Myocyte (in vitro differentiated cells): ENCODE results near the gene SEMA3G. TPM values are rescaled to one million over a fixed set of nuclear protein-coding genes. Genes with fewer than 3 reads are reported as not detected.

ENCODE experiments used
- DNase-seq: peaks from one replicate; pipeline ENCODE4 v3.0.0-alpha.2; 2012; ENCODE audit warnings: low read depth
- total RNA-seq: library from RNA; depleted of rRNA; stranded (reverse); fragments of >200 nt; gene quantifications from 2 replicates; pipeline ENCODE4 v1.2.3, GENCODE V29; 2014

The SEMA3G gene
- total RNA-seq, 1 donor from 2014 or later = 1.9 TPM

GRCh38 chr3:52454250-52454937 is 9.5 kb upstream of the SEMA3G start:
- no peak for DNase-seq

GRCh38 chr3:52453496-52454249 is 8.8 kb upstream of the SEMA3G start, which contains the start of gene TNNC1:
TNNC1 (minus strand) TSS chr3:52454041; CDS start chr3:52454015, 26 bp downstream.
- DNase-seq = peak; percentile 89

- peak; percentile 99 for DNase-seq
Observed at GRCh38 chr3:52452570-52453221, 7.8 kb upstream of the SEMA3G start.

DNA sequence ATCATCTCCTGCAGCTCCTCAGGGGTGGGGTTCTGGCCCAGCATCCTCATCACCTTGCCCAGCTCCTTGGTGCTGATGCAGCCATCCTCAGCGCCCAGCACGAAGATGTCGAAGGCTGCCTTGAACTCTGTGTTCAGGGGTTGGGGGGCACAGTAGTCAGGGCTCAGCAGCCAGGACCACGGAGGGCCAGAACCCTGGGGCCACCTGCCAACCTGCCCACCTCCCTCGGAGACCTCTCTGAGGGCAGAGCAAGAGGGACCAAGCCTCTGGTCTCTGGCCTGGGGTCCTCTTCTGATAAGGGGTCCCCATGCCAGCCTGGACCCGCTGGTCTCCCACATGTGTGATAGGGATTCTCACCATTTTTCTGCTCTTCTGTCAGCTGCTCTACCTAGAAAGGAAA is 7.2 kb upstream of the SEMA3G start:
- DNase-seq = no peak

- no peak for DNase-seq
Observed at GRCh38 chr3:52451237-52452083, 6.6 kb upstream of the SEMA3G start.

- no peak for DNase-seq
Observed at GRCh38 chr3:52450489-52451236, 5.8 kb upstream of the SEMA3G start.

DNA sequence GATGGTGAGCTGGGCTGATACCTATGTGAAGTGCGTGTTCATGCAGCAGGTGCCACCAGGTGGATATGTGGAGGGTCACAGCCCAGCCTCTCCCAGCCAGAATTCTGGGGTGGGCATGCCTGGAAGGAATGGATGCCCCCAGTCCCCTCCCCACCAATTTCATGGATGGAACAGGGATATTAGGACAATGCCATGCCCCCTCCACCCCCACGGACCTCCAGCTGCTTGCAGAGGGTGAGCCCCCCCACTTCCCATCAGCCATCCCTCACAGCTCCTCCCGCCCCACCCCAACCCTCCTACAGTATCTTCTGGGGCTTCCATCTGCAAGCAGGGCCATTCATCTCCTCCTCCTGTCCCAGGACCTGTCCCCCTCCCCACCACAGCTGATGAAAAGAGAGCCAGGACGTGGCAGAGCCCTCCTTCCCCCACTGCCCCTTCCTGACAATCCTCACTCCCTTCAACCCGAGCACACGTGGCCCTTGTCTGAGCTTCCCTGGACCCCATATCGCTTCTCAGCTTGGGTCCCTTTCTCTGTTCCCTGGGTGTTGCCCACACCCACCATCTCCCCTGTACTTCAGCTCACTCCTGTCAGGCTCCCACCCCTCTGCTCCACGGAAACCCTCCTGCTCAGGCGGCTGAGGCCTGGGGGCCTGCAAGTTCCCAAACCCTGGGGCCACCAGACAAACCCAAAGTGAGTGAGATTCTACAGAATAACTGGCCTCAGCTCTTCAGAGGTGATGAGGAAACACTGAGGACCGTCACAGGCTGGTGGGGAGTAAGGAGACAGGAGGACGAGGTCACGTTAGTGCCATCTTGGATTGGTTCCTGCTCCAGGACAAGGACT is 2.8 kb upstream of the SEMA3G start:
- no peak for DNase-seq

DNA sequence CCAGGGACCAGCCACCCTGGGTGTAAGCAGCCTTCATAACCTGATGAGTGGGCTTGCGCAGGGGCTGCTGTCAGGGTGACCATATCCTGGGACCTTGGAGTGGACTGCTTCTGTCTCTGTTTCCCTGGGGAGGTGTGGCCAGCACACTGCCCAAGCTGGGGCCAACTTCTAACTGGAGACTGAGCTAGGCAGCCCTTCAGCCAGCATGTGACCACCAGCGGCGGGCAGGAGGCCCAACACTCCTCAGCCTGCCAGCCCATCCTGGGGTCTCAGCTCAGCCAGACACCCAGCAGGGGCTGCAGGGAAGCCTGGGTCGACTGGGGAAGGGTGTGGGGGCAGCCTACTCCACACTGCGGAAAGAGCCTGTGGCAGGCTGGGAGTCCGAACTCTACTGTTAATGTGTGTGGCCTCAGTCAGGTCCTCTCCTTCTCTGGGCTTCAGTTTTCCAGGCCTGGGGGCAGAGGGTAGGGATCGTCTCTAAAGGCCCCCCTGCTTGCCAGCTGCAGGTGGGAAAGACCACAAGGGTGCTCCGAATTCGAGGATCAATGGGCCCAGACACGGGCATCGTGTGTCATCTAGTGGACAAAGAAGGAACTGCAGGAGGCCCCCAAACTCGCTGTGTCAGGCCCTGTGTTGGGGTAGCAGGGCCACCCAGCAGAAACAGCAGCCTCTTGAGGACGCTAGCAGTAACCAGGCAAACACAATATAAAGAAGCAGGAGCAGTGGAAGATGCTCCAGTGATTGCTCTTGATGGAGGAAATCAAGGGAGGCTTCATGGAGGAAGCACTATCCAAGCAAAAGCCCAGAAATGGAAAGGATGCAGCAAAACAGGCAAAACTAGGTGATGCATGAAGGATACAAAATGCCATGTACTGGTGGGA is 2.0 kb upstream of the SEMA3G start:
- peak; percentile 78 for DNase-seq

DNA sequence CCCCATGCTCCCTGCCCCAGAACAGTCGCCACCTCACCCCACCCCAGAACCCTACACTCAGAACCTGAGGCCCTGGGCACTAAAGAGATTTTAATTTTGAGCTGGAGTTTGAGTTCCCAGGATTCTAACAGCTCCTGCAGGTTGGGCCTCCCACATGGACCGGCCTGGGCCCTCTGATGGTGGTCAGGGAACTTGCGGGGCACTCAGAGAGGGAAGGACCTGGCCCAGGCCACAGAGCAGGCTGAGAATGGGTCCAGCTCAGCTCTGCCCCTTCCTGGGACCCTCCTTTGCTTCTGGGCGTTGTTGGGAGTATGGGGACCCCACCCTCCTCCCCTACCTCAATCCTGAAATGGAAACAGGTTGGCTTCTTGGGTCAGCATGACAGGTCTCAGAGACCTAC is 1.1 kb upstream of the SEMA3G start:
- DNase-seq = no peak

DNA sequence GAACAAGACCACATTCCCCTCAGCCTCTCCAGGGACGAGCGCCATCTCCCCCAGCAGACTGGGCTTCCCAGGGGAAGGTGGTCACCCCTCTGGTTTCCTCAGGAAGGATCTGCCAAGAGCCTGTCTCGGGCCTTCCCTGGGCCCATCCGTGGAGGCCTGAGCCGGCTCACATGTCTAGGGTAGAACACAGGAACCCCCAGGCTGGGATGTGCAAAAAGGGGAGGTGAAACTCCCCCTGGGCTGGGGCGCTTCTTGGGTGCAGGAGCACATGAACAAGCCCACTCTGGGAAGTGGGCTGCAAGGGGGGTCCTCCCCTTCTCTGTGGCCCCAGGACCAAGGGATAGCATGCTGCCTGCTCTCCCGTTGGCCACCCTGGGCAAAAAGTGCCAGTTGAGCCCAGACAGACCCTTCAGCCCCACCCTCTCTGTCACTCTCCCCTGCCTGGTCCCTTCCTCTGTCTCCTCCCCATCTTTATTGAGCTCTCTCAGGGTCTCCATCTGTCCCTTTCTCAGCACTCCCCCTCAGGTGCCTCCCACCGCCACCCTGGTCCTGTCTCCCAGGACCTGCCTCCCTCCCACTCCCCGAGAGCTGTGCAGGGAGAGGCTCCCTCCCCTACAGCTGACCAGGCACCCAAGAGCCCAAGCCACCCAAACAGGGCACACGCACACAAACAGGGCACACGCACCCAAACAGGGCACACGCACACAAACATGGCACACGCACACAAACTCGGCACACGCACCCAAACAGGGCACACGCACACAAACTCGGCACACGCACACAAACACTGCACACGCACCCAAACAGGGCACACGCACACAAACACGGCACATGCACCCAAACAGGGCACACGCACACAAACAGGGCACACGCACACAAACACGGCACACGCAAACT is 864 bp downstream of the SEMA3G start:
- no peak for DNase-seq

GRCh38 chr3:52443268-52443610 is 1.7 kb downstream of the SEMA3G start:
- DNase-seq = no peak

DNA sequence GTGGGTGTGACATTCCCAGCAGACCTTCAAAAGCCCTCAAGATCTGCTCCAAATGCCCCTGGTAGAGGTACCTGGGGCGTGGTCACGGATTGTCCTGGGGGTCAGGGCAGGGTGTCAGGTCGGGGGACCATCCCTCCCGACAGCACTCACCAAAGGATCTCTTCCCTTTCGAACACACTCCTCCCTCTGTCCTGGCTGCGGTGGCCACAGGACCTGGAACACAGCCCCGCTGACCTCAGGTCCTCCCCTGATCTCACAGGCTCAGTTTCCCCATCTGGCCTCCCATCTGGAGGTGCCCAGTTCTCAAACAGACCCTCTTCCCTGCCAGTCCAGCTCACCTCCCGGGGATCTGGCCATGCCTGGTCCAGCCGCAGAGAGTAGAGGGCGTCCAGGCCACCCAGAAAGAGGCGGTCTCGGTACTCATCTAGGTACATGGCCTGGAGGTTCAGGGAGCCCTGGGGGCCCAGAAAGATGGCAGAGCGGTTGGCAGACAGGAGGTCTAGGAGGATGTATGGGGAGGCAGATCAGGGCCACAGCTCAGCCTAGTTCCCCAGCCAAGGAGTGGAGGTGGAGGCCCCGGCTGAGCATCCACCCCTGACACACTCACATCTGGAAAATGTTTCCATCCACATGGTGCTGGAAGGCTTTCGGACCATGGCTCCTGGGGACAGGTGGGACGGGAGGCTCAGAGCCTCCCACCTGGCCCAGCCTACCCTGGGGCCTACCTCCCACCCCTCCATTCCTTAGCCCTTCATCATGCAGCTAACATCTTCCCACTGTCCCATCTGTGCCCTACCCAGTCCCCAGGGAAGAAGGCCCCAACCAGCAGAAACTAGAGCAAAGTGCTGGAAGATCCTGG is 2.3 kb downstream of the SEMA3G start:
- no peak for DNase-seq

DNA sequence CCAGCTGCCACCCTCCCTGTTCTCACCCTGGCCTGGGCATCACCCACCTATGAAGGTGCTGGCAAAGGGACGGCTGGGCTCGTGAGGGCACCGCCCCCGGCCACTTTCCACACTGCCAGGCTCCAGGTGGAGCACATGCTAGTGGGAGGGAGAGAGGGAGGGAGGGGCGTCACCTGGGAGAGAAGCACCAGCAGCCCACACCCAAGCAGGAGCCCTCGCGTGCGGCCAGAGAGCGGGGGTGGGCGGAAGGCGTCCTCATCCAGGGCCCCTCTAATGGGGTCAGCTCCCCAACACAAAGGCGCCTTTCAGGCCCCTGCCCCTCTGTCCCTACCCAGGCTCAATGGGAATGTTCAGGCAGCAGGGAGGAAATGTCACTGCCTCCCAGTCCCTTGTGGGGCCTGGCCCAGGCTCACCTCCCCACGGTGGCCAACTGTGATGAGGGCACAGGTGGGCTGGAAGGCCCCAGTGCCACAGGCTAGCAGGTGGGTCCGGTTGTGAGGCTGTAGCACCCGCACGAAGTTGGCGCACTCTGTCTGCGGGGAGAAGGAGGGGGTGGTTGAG is 3.1 kb downstream of the SEMA3G start:
- no peak for DNase-seq

DNA sequence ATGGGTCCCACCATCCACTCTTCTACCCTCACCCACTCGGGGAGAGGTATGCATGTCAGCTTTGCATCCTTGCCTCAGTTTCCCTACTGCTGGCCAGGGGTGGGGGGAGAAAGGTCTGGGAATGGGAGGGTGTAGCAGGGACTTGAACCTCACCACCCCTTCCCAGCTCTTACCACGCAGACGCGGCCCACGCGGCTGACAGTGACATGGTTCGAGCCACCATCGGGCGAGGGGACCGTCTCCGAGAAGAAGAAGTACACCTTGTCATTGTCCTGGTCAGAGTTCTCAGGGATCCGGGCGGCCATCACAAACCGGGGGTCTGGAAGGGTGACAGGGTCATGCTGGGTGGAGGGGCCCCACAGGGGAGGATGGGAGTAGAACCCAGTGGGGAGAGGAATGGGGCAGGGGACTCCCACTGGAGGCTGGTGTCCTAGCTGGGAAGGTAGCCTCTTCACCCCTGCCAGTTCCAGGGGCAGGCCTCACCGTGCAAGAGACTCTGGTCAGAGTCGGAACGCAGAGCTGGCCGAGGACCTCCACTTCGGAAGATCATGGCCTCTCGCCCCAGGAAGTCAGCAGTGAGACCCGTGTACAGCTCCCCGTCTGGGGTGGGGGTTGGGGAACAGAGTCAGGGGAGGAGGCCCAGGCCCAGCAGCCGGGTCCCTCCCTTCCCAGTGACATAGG is 3.7 kb downstream of the SEMA3G start:
- DNase-seq = no peak

DNA sequence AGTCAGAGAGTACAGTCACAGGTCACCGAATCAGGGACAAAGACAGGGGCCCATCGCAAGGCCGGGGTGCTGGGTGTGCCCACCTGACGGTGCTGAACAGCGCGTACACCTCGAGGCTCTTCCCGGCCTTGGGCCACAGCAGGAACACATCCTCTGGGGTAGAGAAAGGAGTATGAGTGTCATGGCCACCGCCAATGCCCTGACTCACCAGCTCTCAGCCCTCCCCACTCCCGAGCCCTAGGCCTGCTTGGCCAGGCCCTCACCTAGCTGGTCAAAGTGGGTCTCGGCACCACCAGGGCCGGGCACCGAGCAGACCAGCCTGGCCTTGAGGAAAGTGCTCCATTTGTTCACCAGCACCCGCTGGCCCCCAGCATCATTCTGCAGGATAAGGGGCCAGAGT is 4.2 kb downstream of the SEMA3G start:
- no peak for DNase-seq

DNA sequence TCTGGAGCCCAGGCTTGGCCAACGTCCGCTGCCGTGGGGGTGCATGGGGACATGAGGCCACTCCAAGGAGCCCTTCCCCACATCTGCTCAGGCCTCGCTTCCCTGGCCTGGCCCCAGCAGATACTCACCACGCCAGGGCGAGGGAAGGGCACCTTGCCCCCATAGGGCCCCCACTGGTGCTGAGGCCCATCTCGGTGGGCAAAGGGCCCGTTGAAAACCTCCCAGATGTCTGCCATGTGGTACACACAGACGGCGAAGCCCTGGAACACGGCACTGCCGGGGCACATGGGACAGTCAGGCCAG is 4.7 kb downstream of the SEMA3G start:
- no peak for DNase-seq
